Hematopoietic multipotent progenitor cell treated with erythropoietin and hydrocortisone succinate and interleukin-3 and kit ligand, for 15 days (in vitro differentiated cells): Measurements from ENCODE around the gene SIL1.
A peak's percentile ranks its signal among the peaks of the same experiment; 100 is the strongest.
"Not testable (repeated sequence)": the region's sequence is repeated elsewhere in the genome, so short reads cannot be mapped to it uniquely, and the experiment has no call there.

Experiments
- DNase-seq: peaks from one replicate; pipeline ENCODE4 v3.0.0-alpha.2; 2015; ENCODE audit warnings: low spot score

The SIL1 gene

GRCh38 chr5:139199321-139199720 is 1.2 kb upstream of the SIL1 start:
- no peak for DNase-seq

- DNase-seq, result no peak
Measured at GRCh38 chr5:139196296-139196956, 1.7 kb downstream of the SIL1 start.

- no peak for DNase-seq
Measured at GRCh38 chr5:139194486-139194885, 3.7 kb downstream of the SIL1 start.

- DNase-seq, result no peak
Measured at GRCh38 chr5:139193928-139194327, 4.2 kb downstream of the SIL1 start.

GRCh38 chr5:139192906-139193305 is 5.3 kb downstream of the SIL1 start:
- DNase-seq, result not testable (repeated sequence)

GRCh38 chr5:139191954-139192353 is 6.2 kb downstream of the SIL1 start:
- DNase-seq, result not testable (repeated sequence)

GRCh38 chr5:139190125-139190524 is 8.0 kb downstream of the SIL1 start:
- no peak for DNase-seq

GRCh38 chr5:139188558-139189270 is 9.5 kb downstream of the SIL1 start:
- peak; percentile 26 for DNase-seq

GRCh38 chr5:139186752-139187326 is 11.3 kb downstream of the SIL1 start:
- DNase-seq, result no peak

GRCh38 chr5:139186261-139186660 is 11.9 kb downstream of the SIL1 start:
- DNase-seq, result no peak

GRCh38 chr5:139185589-139185988 is 12.6 kb downstream of the SIL1 start:
- no peak for DNase-seq

GRCh38 chr5:139183502-139183901 is 14.7 kb downstream of the SIL1 start:
- DNase-seq, result no peak

- DNase-seq, result no peak
Measured at GRCh38 chr5:139182528-139183296, 15.5 kb downstream of the SIL1 start.

GRCh38 chr5:139181835-139182452 is 16.2 kb downstream of the SIL1 start:
- no peak for DNase-seq

- DNase-seq, result no peak
Measured at GRCh38 chr5:139181322-139181730, 16.8 kb downstream of the SIL1 start.

- DNase-seq, result no peak
Measured at GRCh38 chr5:139180850-139181249, 17.3 kb downstream of the SIL1 start.

- DNase-seq, result not testable (repeated sequence)
Measured at GRCh38 chr5:139179778-139180513, 18.2 kb downstream of the SIL1 start.

GRCh38 chr5:139178935-139179334 is 19.2 kb downstream of the SIL1 start:
- peak; percentile 76 for DNase-seq

- no peak for DNase-seq
Measured at GRCh38 chr5:139178589-139178917, 19.6 kb downstream of the SIL1 start.

GRCh38 chr5:139177809-139178588 is 20.2 kb downstream of the SIL1 start:
- peak; percentile 58 for DNase-seq

- DNase-seq, result not testable (repeated sequence)
Measured at GRCh38 chr5:139177281-139177680, 20.9 kb downstream of the SIL1 start.
